SK-N-MC (cell line): ENCODE measurements around the gene SIRPG.

Experiments used
- DNase-seq: peaks from one replicate; pipeline ENCODE4 v3.0.0-alpha.2; 2011; ENCODE audit warnings: low read depth, low spot score
- H3K27ac ChIP-seq: fragments of 200-600 bp; sonication (generic); 2 replicates; pipeline ENCODE4 v1.5.1; 2016; ENCODE audit warnings: mixed run types
- H3K36me3 ChIP-seq: fragments of 200-600 bp; sonication (generic); 2 replicates; pipeline ENCODE4 v1.6.1; 2017; ENCODE audit warnings: antibody characterized with exemption, low read length, mixed read lengths; ENCODE audit not compliant: insufficient read depth
- H3K4me3 ChIP-seq: fragments of 200-600 bp; sonication (generic); 2 replicates; pipeline ENCODE4 v1.5.1; 2016
- H3K9ac ChIP-seq: fragments of 200-600 bp; sonication (generic); 2 replicates; pipeline ENCODE4 v1.8.0; 2017; ENCODE audit warnings: mixed run types, mixed read lengths; ENCODE audit not compliant: insufficient read length
- H3K9me3 ChIP-seq: fragments of 200-600 bp; sonication (generic); 2 replicates; pipeline ENCODE4 v1.6.1; 2017; ENCODE audit warnings: low read depth, mild to moderate bottlenecking, antibody characterized with exemption, low read length, moderate library complexity, mixed read lengths
- EZH2 ChIP-seq: fragments of 200-600 bp; sonication (generic); IDR thresholded peaks from one replicate; pipeline ENCODE4 v1.6.1; 2017; ENCODE audit warnings: antibody characterized with exemption
- FOXP2 ChIP-seq: optimal IDR thresholded peaks from 2 replicates; pipeline ENCODE3; 2011; ENCODE audit warnings: mild to moderate bottlenecking, moderate library complexity; ENCODE audit not compliant: insufficient read depth; ENCODE audit errors: extremely low read length, control extremely low read depth
- POLR2AphosphoS5 ChIP-seq: IDR thresholded peaks from 2 replicates; pipeline ENCODE4 v1.6.1; 2012; ENCODE audit warnings: mild to moderate bottlenecking, low read depth, low read length, borderline replicate concordance

Gene SIRPG

GRCh38 chr20:1674990-1675780 lies 17.6 kb upstream of the SIRPG start:
- Histone ChIP-seq H3K27ac (no peak overlapping the region), H3K36me3 (no peaks in the 10 kb centered on the region), H3K4me3 (no peak overlapping the region), H3K9ac (no peak overlapping the region), H3K9me3 (no peaks in the 10 kb centered on the region)
- no peak for TF ChIP-seq FOXP2
- no peak for TF ChIP-seq EZH2
- no peak for TF ChIP-seq POLR2AphosphoS5
- DNase-seq = no peak

- DNase-seq = no peak
- no peak for TF ChIP-seq EZH2
- TF ChIP-seq FOXP2 = no peak
- no peak for TF ChIP-seq POLR2AphosphoS5
- H3K9me3 ChIP-seq = no peaks in the 10 kb centered on the region
- H3K27ac ChIP-seq = no peak overlapping the region
- no peak overlapping the region for H3K9ac ChIP-seq
- no peaks in the 10 kb centered on the region for H3K36me3 ChIP-seq
- no peak overlapping the region for H3K4me3 ChIP-seq
Measured at GRCh38 chr20:1674361-1674760, 16.8 kb upstream of the SIRPG start.

DNA sequence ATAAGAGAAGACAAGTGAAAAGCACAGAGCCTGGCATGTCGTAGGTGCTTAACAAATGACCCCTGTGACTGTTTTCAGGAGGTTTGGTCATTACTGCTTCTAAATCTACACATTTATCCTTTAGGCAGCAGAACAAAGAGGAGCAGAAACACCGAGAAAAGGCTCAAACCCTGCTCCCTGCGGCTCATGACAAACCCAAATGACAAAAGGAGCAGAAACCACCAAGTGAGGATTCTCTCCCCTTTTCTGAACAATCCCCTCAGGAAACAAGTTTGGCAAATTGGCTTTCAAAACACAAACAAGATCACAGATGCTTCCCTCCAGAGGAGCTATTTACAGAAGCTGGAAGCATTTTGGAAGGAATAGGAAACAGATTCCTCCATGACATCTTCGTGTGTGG lies 15.8 kb upstream of the SIRPG start:
- Histone ChIP-seq H3K9me3 (no peaks in the 10 kb centered on the region), H3K4me3 (no peak overlapping the region), H3K27ac (no peak overlapping the region), H3K9ac (no peak overlapping the region), H3K36me3 (no peaks in the 10 kb centered on the region)
- TF ChIP-seq FOXP2 = no peak
- no peak for TF ChIP-seq POLR2AphosphoS5
- TF ChIP-seq EZH2 = no peak
- DNase-seq = no peak

- no peak overlapping the region for H3K27ac ChIP-seq
- H3K9me3 ChIP-seq = no peaks in the 10 kb centered on the region
- H3K36me3 ChIP-seq = no peaks in the 10 kb centered on the region
- TF ChIP-seq POLR2AphosphoS5 (no peak), FOXP2 (no peak), EZH2 (no peak)
- H3K4me3 ChIP-seq = no peak overlapping the region
- no peak overlapping the region for H3K9ac ChIP-seq
- DNase-seq = no peak
Measured at GRCh38 chr20:1672728-1673127, 15.1 kb upstream of the SIRPG start.

DNA sequence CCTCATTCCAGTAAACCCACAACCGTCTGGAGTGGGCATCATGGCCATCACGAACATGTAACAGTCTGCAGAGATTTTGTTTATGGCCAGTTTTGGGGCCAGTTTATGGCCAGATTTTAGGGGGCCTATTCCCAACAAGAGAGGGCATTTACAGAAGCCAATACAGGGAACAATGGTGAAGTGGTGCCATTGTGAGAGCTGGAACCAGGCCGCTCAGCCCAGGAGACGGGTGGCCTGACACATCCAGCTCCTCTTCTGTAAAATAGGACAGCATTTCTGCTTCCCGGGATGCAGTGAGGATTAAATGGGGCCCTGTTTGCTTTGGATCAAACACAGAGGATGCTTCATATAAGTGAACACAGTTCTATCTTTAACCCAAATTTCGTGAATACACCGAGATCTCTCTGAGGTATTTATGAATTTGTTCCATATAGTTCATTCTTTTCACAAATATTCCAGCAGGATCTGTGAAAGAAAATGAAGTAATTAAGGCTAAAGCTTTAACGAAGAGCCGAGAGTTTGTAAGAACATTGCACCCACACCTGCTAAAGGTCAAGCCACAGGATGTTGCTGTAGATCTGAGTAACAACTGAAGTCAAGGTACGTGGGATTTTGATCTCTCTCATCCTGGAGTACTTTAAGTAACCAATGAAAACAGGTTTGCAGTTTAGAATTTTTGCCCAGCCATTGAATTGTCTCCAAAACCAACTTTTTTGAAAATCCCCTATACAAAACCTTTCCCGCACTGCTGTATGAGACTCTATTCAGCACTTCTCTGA lies 14.5 kb upstream of the SIRPG start:
- no peak for TF ChIP-seq EZH2
- TF ChIP-seq FOXP2 = no peak
- TF ChIP-seq POLR2AphosphoS5 = no peak
- H3K4me3 ChIP-seq = no peak overlapping the region

DNA sequence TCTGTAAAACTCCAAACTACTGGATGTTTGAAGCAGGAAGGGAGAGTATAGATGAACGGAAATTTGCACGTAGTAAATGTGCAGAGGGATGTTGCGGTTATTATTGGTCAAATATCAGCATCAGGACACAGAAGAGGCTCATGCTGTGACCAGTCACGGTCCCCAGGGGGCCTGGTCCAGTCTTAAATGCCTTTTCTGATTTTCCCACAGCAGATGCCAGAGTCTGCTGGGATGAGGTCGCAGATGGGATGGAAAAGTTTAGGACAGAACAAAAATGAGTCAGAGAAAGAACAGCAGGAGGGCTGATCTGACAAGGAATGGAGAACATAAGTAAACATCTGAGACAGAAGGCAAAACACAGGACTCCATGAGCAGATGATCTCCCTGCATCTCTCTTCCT lies 11.7 kb upstream of the SIRPG start:
- Histone ChIP-seq H3K9ac (no peak overlapping the region), H3K36me3 (no peaks in the 10 kb centered on the region), H3K27ac (no peak overlapping the region), H3K4me3 (no peak overlapping the region), H3K9me3 (no peaks in the 10 kb centered on the region)
- TF ChIP-seq EZH2 (no peak), FOXP2 (no peak), POLR2AphosphoS5 (no peak)
- DNase-seq = no peak

More for the DNA sequence above, 14.5 kb upstream of the SIRPG start:
- DNase-seq = no peak
- H3K27ac ChIP-seq = no peak overlapping the region
- no peaks in the 10 kb centered on the region for H3K9me3 ChIP-seq
- no peak overlapping the region for H3K9ac ChIP-seq
- no peaks in the 10 kb centered on the region for H3K36me3 ChIP-seq

GRCh38 chr20:1667502-1668085 lies 10.0 kb upstream of the SIRPG start:
- H3K27ac ChIP-seq = no peak overlapping the region
- no peak for TF ChIP-seq POLR2AphosphoS5
- TF ChIP-seq FOXP2 = no peak
- no peak for TF ChIP-seq EZH2
- DNase-seq = no peak
- no peaks in the 10 kb centered on the region for H3K9me3 ChIP-seq
- H3K9ac ChIP-seq = no peak overlapping the region
- no peak overlapping the region for H3K4me3 ChIP-seq
- H3K36me3 ChIP-seq = no peaks in the 10 kb centered on the region

GRCh38 chr20:1666802-1667201 lies 9.2 kb upstream of the SIRPG start:
- Histone ChIP-seq H3K27ac (no peak overlapping the region), H3K9ac (no peak overlapping the region), H3K36me3 (no peaks in the 10 kb centered on the region), H3K9me3 (no peaks in the 10 kb centered on the region), H3K4me3 (no peak overlapping the region)
- DNase-seq = no peak
- no peak for TF ChIP-seq EZH2
- no peak for TF ChIP-seq FOXP2
- TF ChIP-seq POLR2AphosphoS5 = no peak
